HG03108 (cell line): ENCODE data around the gene ZCCHC7.
A peak's percentile ranks its signal among the peaks of the same experiment; 100 is the strongest.
"Not testable (repeated sequence)": the region's sequence is repeated elsewhere in the genome, so short reads cannot be mapped to it uniquely, and the experiment has no call there.

Experiments
- ATAC-seq: cut with Tn5 transposase; IDR thresholded peaks from one replicate; pipeline ENCODE4 v1.9.1; 2021; ENCODE audit warnings: moderate library complexity; ENCODE audit not compliant: unreplicated experiment

The ZCCHC7 gene

DNA sequence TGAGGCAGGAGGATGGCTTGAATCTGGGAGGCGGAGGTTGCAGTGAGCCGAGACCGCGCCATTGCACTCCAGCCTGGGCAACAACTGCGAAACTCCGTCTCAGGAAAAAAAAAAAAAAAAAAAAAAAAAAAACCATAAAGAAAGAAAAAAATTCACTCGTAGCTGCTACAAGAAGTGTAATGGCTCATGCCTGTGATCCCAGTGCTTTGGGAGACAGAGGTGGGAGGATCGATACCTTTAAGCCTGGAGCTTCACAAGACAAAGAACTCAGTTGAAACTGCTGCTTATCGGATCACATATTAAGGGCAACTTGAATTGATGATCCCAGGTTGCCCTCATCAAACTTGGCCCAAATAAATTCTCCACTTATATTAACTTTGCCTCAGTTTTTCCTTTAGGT is 1.0 kb upstream of the ZCCHC7 start:
- no peak for ATAC-seq

GRCh38 chr9:37120843-37121335 is 515 bp downstream of the ZCCHC7 start:
- ATAC-seq, result peak; percentile 18

GRCh38 chr9:37121881-37122280 is 1.5 kb downstream of the ZCCHC7 start:
- no peak for ATAC-seq

DNA sequence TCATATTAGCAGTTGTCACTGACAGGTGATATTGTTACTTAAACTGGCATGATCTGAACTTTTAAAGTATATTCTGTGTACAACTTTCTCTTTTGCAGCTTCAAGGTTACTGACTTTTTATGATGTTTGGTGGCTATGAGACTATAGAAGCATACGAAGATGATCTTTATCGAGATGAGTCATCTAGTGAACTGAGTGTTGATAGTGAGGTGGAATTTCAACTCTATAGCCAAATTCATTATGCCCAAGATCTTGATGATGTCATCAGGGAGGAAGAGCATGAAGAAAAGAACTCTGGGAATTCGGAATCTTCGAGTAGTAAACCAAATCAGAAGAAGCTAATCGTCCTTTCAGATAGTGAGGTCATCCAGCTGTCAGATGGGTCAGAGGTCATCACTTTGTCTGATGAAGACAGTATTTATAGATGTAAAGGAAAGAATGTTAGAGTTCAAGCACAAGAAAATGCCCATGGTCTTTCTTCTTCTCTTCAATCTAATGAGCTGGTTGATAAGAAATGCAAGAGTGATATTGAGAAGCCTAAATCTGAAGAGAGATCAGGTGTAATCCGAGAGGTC is 5.9 kb downstream of the ZCCHC7 start:
- ATAC-seq, result no peak

DNA sequence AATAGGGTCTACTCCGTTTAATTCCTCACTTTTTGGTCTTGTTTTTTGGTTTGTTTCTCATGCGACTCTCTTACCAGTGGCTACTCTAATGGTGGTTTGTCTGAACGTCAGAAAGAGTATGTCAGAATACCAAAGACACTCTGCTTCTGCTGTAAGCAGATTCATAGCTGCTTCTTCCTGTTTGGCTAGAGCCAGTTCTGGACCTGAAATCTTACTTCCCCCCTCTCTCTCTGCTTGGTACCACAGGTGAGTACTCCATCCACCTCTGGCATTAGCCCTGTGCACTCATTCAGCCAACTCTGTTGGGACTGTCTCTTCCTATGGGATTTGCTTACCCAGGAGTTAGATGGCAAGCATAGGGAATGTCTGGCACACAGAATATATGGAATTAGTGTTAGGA is 6.6 kb downstream of the ZCCHC7 start:
- ATAC-seq, result no peak

DNA sequence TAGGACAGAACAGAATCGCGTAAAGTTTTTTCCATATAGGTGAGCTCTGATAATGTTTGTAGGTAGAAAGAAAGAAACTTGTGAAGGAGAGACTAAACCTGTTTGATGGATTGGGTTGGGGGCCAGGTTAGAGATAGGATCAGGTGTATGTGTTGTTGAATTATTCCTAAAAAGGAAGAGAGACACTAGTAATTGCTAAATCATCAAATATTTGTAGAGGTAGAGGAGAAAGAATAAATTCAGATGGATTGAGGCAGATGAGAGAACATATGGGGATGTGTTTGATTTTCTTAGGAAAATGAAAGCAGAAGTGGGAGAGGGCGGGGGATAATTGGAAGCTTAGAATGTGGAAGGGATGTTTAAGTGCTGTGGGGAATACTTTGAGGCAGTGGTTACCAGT is 7.7 kb downstream of the ZCCHC7 start:
- no peak for ATAC-seq

DNA sequence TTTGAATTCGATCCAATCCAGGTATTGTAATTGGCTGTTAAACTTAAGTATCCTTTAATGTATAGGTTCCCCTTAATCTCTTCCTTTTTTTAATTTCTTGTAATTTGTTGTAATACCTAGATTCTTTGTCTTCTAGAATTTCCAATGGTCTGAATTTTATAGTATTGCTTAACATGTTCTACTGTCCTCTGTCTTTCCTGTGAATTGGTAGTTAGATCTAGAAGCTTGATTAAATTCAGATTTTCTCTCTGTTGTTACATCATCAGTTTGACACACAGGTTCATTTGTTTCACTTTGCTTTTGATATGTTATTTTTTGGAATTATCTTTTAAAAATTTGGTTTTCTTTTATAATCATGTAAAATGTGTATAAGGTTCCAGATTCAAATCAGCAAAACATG is 13.8 kb downstream of the ZCCHC7 start:
- no peak for ATAC-seq

DNA sequence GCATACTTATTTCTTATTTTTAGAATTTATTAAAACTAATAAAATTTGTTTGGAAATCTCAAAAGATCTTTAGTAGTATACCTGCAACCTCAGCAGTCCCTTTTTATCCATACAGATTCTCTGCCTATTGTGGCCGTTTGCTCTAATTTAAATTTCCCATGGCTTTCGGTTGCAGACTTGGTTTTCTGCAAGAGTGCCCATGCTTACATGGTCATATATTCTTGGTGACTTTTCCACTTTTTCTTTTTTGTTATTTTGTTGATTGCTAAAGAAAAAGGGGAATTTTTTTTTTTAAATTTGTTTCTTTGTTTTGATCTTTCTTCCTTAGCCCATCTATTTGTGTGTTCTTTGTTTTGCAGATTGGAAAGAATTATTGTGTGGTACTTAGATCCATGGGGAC is 20.6 kb downstream of the ZCCHC7 start:
- no peak for ATAC-seq

- ATAC-seq, result peak; percentile 40
Observed at GRCh38 chr9:37144762-37145161, 24.4 kb downstream of the ZCCHC7 start.

DNA sequence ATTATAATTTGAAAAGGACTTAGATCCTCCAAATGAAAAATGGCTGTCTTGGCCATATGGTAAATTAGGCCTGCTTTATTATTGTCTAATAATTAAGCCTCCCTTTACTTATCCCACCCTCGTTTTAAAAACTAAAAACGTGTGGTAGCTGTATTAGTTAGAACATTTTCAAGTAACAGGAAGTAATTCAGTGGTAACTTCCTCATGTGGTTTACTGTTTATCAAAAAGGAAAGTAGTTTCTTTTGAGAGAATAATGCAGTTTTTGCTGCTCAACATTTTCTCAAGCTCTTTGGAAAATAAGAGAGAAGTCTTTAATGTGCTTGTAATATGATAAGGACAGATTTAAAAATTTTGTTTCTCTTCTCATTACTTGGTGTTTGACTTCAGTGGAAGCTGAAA is 26.0 kb downstream of the ZCCHC7 start:
- ATAC-seq, result peak; percentile 66

GRCh38 chr9:37148181-37148580 is 27.8 kb downstream of the ZCCHC7 start:
- no peak for ATAC-seq

DNA sequence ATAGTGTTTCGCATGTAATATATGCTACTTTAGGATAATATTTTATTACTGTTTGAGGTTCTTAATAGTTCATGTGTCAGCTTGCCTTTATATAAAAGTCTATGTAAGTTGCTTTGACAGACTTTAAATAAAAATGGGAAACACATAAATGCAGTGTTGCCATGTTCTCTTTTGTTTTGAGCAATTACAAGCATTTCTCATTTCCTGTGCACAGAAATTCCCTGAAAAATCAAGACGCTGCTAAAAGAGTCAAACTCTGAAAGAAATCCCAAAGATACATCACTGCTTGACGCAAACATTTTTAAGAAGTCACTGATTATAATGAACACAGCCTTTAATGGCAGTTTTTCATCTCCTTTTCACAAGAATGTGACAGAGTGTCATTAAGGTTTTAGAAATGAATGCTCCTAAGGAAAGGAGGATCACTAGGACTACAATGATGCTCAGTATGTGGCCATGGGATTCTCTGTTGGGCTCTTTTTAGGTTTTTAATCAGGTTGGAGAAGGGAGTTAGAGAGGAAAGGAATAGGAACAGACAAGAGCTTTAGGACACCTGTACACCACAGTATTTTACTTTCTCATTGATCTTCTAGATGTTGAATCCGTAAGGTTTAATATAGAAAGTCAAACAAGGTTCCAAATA is 29.4 kb downstream of the ZCCHC7 start:
- no peak for ATAC-seq

GRCh38 chr9:37150415-37150814 is 30.0 kb downstream of the ZCCHC7 start:
- no peak for ATAC-seq

- ATAC-seq, result no peak
Observed at GRCh38 chr9:37151812-37152211, 31.4 kb downstream of the ZCCHC7 start.

DNA sequence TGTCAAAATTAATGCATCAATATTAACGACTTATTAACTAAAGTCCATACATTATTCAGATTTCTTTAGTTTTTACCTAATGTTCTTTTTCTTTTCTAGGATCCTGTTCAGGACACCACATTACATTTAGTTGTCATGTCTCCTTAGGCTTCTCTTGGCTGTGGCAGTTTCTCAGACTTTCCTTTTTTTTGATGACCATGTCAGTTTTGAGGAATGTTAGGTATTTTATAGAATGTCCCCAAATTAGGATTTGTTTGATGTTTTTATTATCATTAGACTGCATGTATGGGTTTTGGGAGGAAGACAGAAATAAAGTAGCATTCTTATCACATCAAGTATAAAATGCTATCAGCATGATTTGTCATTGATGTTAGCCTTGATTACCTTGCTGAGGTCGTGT is 32.0 kb downstream of the ZCCHC7 start:
- ATAC-seq, result no peak

DNA sequence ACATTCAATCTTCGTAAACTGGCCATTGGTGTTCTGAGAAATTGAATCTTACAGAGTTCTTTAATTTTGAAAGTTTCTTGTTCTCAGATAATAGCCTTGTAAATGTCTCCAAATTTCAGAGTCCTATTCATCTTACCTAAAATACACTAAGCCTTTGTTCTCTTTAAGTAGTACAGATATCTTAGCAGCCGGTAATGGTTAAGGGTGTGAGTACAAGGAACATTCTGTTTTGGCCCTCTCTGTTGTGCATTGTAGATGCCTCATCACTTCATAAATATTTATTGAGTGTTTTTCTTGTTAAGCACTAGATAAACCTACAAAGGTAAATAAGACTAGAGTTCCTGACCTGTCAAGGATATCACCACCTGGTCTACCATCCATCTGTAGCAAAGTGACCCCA is 35.2 kb downstream of the ZCCHC7 start:
- no peak for ATAC-seq

- ATAC-seq, result no peak
Observed at GRCh38 chr9:37156205-37156604, 35.8 kb downstream of the ZCCHC7 start.

DNA sequence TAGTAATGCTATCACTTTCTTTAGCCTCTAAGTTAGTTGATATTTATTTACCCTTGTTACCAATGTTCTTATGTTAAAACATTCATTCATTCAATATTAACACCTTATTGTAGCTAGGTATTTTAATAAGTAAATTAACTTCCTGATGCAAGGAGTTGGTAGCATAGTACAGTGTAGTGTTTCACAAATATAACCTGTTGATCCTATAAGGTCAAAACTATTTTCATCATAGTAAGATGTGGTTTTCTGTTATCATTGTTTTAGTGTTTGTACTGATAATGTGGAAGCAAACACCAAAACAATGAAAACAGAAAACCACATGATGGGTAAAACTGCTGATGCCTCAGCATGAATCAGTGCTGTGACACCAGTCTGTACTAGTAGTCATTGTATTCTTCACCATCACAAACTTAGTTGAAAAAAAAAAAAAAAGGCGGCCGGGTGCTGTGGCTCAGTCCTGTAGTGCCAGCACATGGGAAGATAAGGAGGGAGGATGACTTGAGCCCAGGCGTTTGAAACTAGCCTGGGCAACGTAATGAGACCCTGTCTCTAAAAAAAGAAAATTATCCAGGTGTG is 36.5 kb downstream of the ZCCHC7 start:
- no peak for ATAC-seq

GRCh38 chr9:37157726-37158377 is 37.5 kb downstream of the ZCCHC7 start:
- ATAC-seq, result no peak

DNA sequence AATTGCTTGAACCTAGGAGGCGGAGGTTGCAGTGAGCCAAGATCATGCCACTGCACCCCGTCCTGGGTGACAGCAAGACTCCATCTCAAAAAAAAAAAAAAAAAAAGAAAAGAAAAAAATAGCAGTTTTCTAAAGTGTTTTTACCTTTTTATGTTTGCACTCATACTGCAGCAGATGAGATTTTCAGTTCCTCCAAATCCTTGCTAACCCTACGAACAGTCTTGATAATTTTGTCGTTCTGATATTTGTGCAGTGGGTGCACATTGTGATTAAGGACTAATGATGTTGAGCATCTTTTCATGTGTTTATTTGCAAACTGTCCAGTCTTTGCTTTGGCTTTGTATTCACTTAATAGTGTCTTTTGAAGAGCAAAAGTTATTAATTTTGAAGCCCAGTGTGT is 42.9 kb downstream of the ZCCHC7 start:
- ATAC-seq, result no peak

DNA sequence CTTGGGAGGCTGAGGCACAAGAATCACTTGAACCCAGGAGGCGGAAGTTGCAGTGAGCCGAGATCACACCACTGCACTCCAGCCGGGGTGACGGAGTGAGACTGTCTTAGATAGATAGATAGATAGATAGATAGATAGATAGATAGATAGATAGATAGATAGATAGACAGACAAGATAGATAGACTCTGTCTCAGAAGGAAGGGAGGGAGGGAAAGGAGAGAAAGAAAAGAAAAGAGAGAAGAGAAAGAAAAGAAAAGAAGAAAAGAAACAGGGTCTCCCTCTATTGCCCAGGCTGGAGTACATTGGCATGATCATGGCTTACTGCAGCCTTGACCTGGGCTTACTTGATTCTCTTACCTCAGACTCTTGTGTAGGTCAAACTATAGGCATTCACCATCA is 44.0 kb downstream of the ZCCHC7 start:
- not testable (repeated sequence) for ATAC-seq

DNA sequence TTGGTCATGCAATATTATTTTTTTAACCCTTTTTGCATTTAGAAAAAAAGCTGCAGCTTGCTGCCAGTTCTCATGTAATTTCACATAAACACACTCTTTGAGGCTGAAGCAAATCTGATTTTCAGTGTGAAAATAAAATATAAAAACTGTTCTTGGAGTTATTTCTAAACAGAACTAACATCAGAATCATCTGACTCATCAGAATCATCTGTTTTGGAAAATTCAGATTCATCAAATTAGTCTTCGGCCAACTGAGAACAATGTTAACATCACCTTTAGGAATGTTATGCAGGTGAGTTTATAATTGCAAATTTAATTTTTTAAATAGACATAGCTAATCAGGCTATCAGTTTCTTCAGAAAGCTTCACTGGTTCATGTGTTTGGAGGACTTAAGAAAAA is 45.3 kb downstream of the ZCCHC7 start:
- no peak for ATAC-seq
